ENCODE data around the gene PDE6A.
"Not testable (repeated sequence)": the region's sequence is repeated elsewhere in the genome, so short reads cannot be mapped to it uniquely, and the experiment has no call there.

PDE6A gene

DNA sequence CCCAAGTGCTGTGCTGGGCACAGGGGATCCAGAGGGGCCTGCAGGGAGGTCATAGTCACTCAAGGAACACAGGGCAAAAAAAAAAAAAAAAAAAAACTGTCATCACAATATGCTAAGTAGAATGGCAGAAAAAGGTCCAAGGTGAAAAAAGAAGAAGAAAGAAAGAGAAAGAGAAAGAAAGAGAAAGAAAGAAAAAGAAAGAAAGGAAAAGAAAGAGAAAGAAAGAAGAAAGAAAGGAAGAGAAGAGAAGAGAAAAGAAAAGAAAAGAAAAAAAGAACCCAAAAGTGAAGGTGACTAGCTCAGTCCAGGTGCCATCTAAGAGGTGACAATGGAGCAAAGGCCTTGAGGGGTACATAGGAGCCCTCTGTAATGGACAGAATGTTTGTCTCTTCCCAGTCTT lies 73.9 kb downstream of the PDE6A start:
- Histone ChIP-seq H3K36me3 (ENCODE audit: control insufficient read depth, insufficient read depth, low read length) (no peaks in the 10 kb centered on the region), H3K4me1 (ENCODE audit: control insufficient read depth, insufficient read depth, low read length, poor library complexity, severe bottlenecking) (no peaks in the 10 kb centered on the region), H3K9me3 (ENCODE audit: control insufficient read depth, low read length) (no peaks in the 10 kb centered on the region), H3K27ac (ENCODE audit: insufficient read depth, low read length, poor library complexity, severe bottlenecking) (no peak overlapping the region), H3K4me3 (ENCODE audit: insufficient read depth, low read depth, low read length, poor library complexity, severe bottlenecking) (no peak overlapping the region), H3K27me3 (replicated peaks; ENCODE audit: control insufficient read depth, insufficient read depth, low read length, poor library complexity, severe bottlenecking) (no peaks in the 10 kb centered on the region)
- DNase-seq = no peak

DNA sequence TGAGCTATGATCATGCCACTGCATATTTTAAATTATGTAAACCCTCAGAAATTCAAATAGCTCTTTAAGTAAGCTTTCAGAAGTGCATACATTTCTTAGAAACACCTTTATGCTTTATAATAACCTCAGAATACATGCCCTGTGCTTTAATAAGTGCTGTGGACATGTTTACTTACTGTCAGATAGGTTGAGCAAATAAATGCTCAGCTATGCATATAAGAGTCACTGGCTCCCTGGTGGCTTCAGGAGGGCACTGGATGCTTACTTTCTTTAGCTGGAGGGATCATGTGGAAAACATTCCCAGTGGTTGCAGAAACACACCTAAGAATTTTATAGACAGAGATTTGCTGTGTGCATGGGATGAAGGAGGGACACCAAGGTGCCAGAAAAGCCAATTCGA lies 74.4 kb downstream of the PDE6A start:
- no peak overlapping the region for H3K27ac ChIP-seq (ENCODE audit: insufficient read depth, low read length, poor library complexity, severe bottlenecking)
- no peak for DNase-seq
- no peak overlapping the region for H3K4me3 ChIP-seq (ENCODE audit: insufficient read depth, low read depth, low read length, poor library complexity, severe bottlenecking)
- H3K9me3 ChIP-seq (ENCODE audit: control insufficient read depth, low read length) = no peaks in the 10 kb centered on the region
- H3K27me3 ChIP-seq (replicated peaks; ENCODE audit: control insufficient read depth, insufficient read depth, low read length, poor library complexity, severe bottlenecking) = no peaks in the 10 kb centered on the region
- H3K36me3 ChIP-seq (ENCODE audit: control insufficient read depth, insufficient read depth, low read length) = no peaks in the 10 kb centered on the region
- no peaks in the 10 kb centered on the region for H3K4me1 ChIP-seq (ENCODE audit: control insufficient read depth, insufficient read depth, low read length, poor library complexity, severe bottlenecking)

DNA sequence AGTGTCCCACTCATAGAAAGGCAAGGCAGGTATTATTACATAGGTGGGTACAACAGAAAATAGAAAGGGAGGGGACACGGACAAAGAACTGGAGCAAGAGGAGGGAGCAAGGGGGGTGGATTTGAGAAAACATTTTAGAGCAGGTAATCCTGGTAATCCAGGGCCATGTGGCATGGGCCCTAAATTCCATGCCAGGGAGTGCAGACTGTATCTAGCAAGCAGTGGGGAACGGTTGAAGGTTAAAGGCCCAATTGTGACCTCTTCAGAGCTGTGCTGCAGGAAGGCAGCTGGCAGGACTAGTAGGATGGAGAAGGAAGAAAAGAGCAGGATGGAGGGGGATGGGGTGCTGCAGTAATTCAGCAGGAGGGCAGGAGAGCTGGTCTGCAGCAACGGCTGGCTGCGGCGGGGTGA lies 75.2 kb downstream of the PDE6A start:
- Histone ChIP-seq H3K27ac (ENCODE audit: insufficient read depth, low read length, poor library complexity, severe bottlenecking) (no peak overlapping the region), H3K4me1 (ENCODE audit: control insufficient read depth, insufficient read depth, low read length, poor library complexity, severe bottlenecking) (no peaks in the 10 kb centered on the region), H3K4me3 (ENCODE audit: insufficient read depth, low read depth, low read length, poor library complexity, severe bottlenecking) (no peak overlapping the region), H3K36me3 (ENCODE audit: control insufficient read depth, insufficient read depth, low read length) (no peaks in the 10 kb centered on the region), H3K9me3 (ENCODE audit: control insufficient read depth, low read length) (no peaks in the 10 kb centered on the region), H3K27me3 (replicated peaks; ENCODE audit: control insufficient read depth, insufficient read depth, low read length, poor library complexity, severe bottlenecking) (no peaks in the 10 kb centered on the region)
- DNase-seq = no peak

- Histone ChIP-seq H3K4me3 (ENCODE audit: insufficient read depth, low read depth, low read length, poor library complexity, severe bottlenecking) (no peak overlapping the region), H3K27me3 (replicated peaks; ENCODE audit: control insufficient read depth, insufficient read depth, low read length, poor library complexity, severe bottlenecking) (no peaks in the 10 kb centered on the region), H3K4me1 (ENCODE audit: control insufficient read depth, insufficient read depth, low read length, poor library complexity, severe bottlenecking) (no peaks in the 10 kb centered on the region), H3K9me3 (ENCODE audit: control insufficient read depth, low read length) (no peaks in the 10 kb centered on the region), H3K27ac (ENCODE audit: insufficient read depth, low read length, poor library complexity, severe bottlenecking) (no peak overlapping the region), H3K36me3 (ENCODE audit: control insufficient read depth, insufficient read depth, low read length) (no peaks in the 10 kb centered on the region)
- no peak for DNase-seq
Observed at GRCh38 chr5:149865746-149866145, 78.8 kb downstream of the PDE6A start.

DNA sequence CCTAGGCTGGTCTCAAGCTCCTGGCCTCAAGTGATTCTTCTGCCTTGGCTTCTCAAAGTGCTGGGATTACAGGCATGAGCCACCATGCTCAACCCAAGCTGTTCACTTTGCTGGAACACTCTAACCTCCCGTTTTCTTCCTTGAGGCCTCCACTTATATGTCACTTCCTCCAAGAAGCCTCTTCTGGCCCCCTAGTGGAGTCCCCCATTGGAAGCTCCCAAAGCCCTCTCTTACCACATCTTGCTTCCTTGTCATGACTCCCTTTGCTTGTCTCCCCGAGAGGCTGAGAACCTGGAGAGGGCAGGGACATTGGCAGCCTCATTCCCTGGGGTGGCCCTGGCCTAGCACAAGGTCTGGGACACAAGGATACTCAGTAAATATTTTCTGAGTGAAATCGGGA lies 80.8 kb downstream of the PDE6A start:
- Histone ChIP-seq H3K27ac (ENCODE audit: insufficient read depth, low read length, poor library complexity, severe bottlenecking) (no peak overlapping the region), H3K27me3 (replicated peaks; ENCODE audit: control insufficient read depth, insufficient read depth, low read length, poor library complexity, severe bottlenecking) (no peaks in the 10 kb centered on the region), H3K4me1 (ENCODE audit: control insufficient read depth, insufficient read depth, low read length, poor library complexity, severe bottlenecking) (no peaks in the 10 kb centered on the region), H3K36me3 (ENCODE audit: control insufficient read depth, insufficient read depth, low read length) (no peaks in the 10 kb centered on the region), H3K4me3 (ENCODE audit: insufficient read depth, low read depth, low read length, poor library complexity, severe bottlenecking) (no peak overlapping the region), H3K9me3 (ENCODE audit: control insufficient read depth, low read length) (no peaks in the 10 kb centered on the region)
- DNase-seq = no peak

- H3K27me3 ChIP-seq (replicated peaks; ENCODE audit: control insufficient read depth, insufficient read depth, low read length, poor library complexity, severe bottlenecking) = no peaks in the 10 kb centered on the region
- DNase-seq = no peak
Observed at GRCh38 chr5:149863176-149863575, 81.4 kb downstream of the PDE6A start.

GRCh38 chr5:149860801-149861322 lies 83.7 kb downstream of the PDE6A start:
- no peak for DNase-seq
- no peak overlapping the region for H3K4me3 ChIP-seq (ENCODE audit: insufficient read depth, low read depth, low read length, poor library complexity, severe bottlenecking)

More at GRCh38 chr5:149863176-149863575, 81.4 kb downstream of the PDE6A start:
- Histone ChIP-seq H3K4me1 (ENCODE audit: control insufficient read depth, insufficient read depth, low read length, poor library complexity, severe bottlenecking) (no peaks in the 10 kb centered on the region), H3K27ac (ENCODE audit: insufficient read depth, low read length, poor library complexity, severe bottlenecking) (no peak overlapping the region), H3K36me3 (ENCODE audit: control insufficient read depth, insufficient read depth, low read length) (no peaks in the 10 kb centered on the region), H3K9me3 (ENCODE audit: control insufficient read depth, low read length) (no peaks in the 10 kb centered on the region), H3K4me3 (ENCODE audit: insufficient read depth, low read depth, low read length, poor library complexity, severe bottlenecking) (no peak overlapping the region)

DNA sequence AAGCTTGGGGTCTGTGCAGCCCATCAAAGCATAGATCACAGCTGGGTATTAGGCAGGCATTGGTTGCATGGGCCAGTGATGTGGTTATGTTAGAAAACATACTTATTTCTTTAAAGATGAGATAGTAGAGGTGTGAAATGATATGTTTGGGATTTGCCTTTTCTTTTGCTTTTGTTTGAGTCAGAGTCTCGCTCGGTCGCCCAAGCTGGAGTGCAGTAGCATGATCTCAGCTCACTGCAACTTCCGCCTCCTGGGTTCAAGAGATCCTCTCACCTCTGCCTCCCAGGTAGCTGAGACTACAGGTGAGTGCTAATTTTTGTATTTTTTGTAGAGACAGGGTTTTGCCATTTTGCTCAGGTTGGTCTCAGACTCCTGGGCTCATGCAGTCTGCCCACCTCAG lies 84.8 kb downstream of the PDE6A start:
- no peaks in the 10 kb centered on the region for H3K4me1 ChIP-seq (ENCODE audit: control insufficient read depth, insufficient read depth, low read length, poor library complexity, severe bottlenecking)
- no peak overlapping the region for H3K27ac ChIP-seq (ENCODE audit: insufficient read depth, low read length, poor library complexity, severe bottlenecking)
- no peaks in the 10 kb centered on the region for H3K36me3 ChIP-seq (ENCODE audit: control insufficient read depth, insufficient read depth, low read length)
- no peak for DNase-seq
- H3K9me3 ChIP-seq (ENCODE audit: control insufficient read depth, low read length) = no peaks in the 10 kb centered on the region
- no peaks in the 10 kb centered on the region for H3K27me3 ChIP-seq (replicated peaks; ENCODE audit: control insufficient read depth, insufficient read depth, low read length, poor library complexity, severe bottlenecking)
- no peak overlapping the region for H3K4me3 ChIP-seq (ENCODE audit: insufficient read depth, low read depth, low read length, poor library complexity, severe bottlenecking)

More at GRCh38 chr5:149860801-149861322, 83.7 kb downstream of the PDE6A start:
- Histone ChIP-seq H3K9me3 (ENCODE audit: control insufficient read depth, low read length) (no peaks in the 10 kb centered on the region), H3K27ac (ENCODE audit: insufficient read depth, low read length, poor library complexity, severe bottlenecking) (no peak overlapping the region), H3K4me1 (ENCODE audit: control insufficient read depth, insufficient read depth, low read length, poor library complexity, severe bottlenecking) (no peaks in the 10 kb centered on the region), H3K36me3 (ENCODE audit: control insufficient read depth, insufficient read depth, low read length) (no peaks in the 10 kb centered on the region), H3K27me3 (replicated peaks; ENCODE audit: control insufficient read depth, insufficient read depth, low read length, poor library complexity, severe bottlenecking) (no peaks in the 10 kb centered on the region)

DNA sequence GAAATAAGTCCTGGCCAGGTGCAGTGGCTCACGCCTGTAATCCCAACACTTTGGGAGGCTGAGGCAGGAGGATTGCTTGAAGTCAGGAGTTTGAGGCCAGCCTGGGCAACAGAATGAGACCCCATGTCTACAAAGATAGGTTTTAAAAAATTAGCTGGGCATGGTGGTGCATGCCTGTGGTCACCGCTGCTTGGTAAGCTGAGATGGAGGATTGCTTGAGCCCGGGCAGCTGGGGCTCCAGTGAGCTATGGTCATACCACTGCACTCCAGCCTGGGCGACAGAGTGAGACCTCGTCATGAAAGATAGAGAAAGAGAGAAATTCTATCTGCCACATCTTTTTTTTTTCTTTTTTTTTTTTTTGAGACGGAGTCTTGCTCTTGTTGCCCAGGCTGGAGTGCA lies 86.1 kb downstream of the PDE6A start:
- not testable (repeated sequence) for DNase-seq; H3K9me3 ChIP-seq (ENCODE audit: control insufficient read depth, low read length); H3K4me1 ChIP-seq (ENCODE audit: control insufficient read depth, insufficient read depth, low read length, poor library complexity, severe bottlenecking); H3K27ac ChIP-seq (ENCODE audit: insufficient read depth, low read length, poor library complexity, severe bottlenecking); H3K36me3 ChIP-seq (ENCODE audit: control insufficient read depth, insufficient read depth, low read length); H3K4me3 ChIP-seq (ENCODE audit: insufficient read depth, low read depth, low read length, poor library complexity, severe bottlenecking); H3K27me3 ChIP-seq (replicated peaks; ENCODE audit: control insufficient read depth, insufficient read depth, low read length, poor library complexity, severe bottlenecking)

DNA sequence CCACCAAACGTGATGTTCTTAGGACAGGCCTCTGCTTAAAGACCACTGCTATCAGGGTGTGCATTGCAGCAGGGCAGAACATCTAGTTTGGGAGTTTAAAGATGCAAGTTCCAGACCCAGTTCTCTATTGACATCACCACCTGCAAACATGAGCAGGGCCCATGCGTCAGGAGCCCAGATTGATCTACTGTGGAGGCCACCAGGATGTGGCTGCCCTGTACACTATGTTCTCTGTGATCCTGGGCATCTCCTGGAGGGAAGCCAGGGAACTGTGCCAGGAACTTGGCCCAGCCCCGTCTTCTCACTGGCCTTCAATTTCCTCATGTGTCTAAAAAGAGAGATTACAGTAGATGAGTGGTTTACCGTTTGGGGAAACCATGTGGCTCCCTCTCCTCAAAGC lies 87.1 kb downstream of the PDE6A start:
- no peak for DNase-seq
- Histone ChIP-seq H3K9me3 (ENCODE audit: control insufficient read depth, low read length) (no peaks in the 10 kb centered on the region), H3K36me3 (ENCODE audit: control insufficient read depth, insufficient read depth, low read length) (no peaks in the 10 kb centered on the region), H3K27ac (ENCODE audit: insufficient read depth, low read length, poor library complexity, severe bottlenecking) (no peak overlapping the region), H3K4me3 (ENCODE audit: insufficient read depth, low read depth, low read length, poor library complexity, severe bottlenecking) (no peak overlapping the region), H3K27me3 (replicated peaks; ENCODE audit: control insufficient read depth, insufficient read depth, low read length, poor library complexity, severe bottlenecking) (no peaks in the 10 kb centered on the region), H3K4me1 (ENCODE audit: control insufficient read depth, insufficient read depth, low read length, poor library complexity, severe bottlenecking) (no peaks in the 10 kb centered on the region)

DNA sequence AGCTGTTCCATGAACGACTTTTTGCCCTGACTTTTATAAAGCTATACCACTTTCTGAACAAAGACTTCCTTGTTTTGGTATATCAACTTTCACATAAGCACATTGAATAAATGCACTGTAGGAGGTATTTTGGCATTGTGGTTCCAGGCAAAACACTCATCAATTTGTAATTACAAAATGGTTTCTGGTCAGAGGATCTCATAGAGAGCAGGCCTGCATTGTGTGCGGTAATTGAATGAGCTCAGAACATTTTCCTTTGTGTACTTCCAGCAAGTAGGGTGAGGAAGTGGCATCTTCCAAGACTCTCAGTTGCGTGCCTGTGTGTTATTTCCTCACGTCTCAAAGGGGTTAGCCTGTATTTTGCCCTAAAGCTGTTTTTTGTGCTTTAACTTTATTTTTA lies 89.2 kb downstream of the PDE6A start:
- Histone ChIP-seq H3K27ac (ENCODE audit: insufficient read depth, low read length, poor library complexity, severe bottlenecking) (no peak overlapping the region), H3K27me3 (replicated peaks; ENCODE audit: control insufficient read depth, insufficient read depth, low read length, poor library complexity, severe bottlenecking) (no peaks in the 10 kb centered on the region), H3K4me3 (ENCODE audit: insufficient read depth, low read depth, low read length, poor library complexity, severe bottlenecking) (no peak overlapping the region), H3K4me1 (ENCODE audit: control insufficient read depth, insufficient read depth, low read length, poor library complexity, severe bottlenecking) (no peaks in the 10 kb centered on the region), H3K9me3 (ENCODE audit: control insufficient read depth, low read length) (no peaks in the 10 kb centered on the region), H3K36me3 (ENCODE audit: control insufficient read depth, insufficient read depth, low read length) (no peaks in the 10 kb centered on the region)
- DNase-seq = no peak

All from effector memory CD4-positive, alpha-beta T cell (primary cell).